ENCODE data around the gene ATG7.

Gene ATG7

GRCh38 chr3:11602239-11602840 is 330.1 kb downstream of the ATG7 start:
- peak overlapping the region; percentile 66 for H3K4me3 ChIP-seq (ENCODE audit: low read length)
- peaks cover 40% of the 10 kb centered on the region for H3F3A ChIP-seq (ENCODE audit: control insufficient read depth, insufficient read depth)
- H3K36me3 ChIP-seq (ENCODE audit: control insufficient read depth, low read length), result peaks cover 73% of the 10 kb centered on the region
- no peaks in the 10 kb centered on the region for H4K20me1 ChIP-seq (ENCODE audit: control insufficient read depth, insufficient read depth, low read depth, low read length)
- no peaks in the 10 kb centered on the region for H3K9me2 ChIP-seq (replicated peaks; ENCODE audit: control insufficient read depth, low read length)
- peak overlapping the region; percentile 82 for H3K4me2 ChIP-seq (ENCODE audit: low read length)
- H3K79me2 ChIP-seq (ENCODE audit: control insufficient read depth, low read length), result peaks cover 91% of the 10 kb centered on the region
- H3K27me3 ChIP-seq (ENCODE audit: control insufficient read depth, low read length), result no peaks in the 10 kb centered on the region
- H3K27ac ChIP-seq (ENCODE audit: low read depth, low read length), result peak overlapping the region; percentile 98
- TF ChIP-seq EZH2phosphoT487 (IDR thresholded peaks at IDR 0.05; ENCODE audit: borderline replicate concordance, low read length) (no peak), CTCF (IDR thresholded peaks at IDR 0.05; ENCODE audit: low read depth, low read length, poor library complexity, severe bottlenecking) (no peak)
- H3K4me1 ChIP-seq (ENCODE audit: control insufficient read depth, low read length), result peaks cover 94% of the 10 kb centered on the region
- peaks cover 8% of the 10 kb centered on the region; the same call in 1 of the 2 replicates for H3K9me3 ChIP-seq (ENCODE audit: control insufficient read depth, insufficient read depth, low read length)

- no peak for TF ChIP-seq EZH2phosphoT487 (IDR thresholded peaks at IDR 0.05; ENCODE audit: borderline replicate concordance, low read length)
- Histone ChIP-seq H3K4me3 (ENCODE audit: low read length) (peak overlapping the region; percentile 66), H3K9me3 (ENCODE audit: control insufficient read depth, insufficient read depth, low read length) (peaks cover 4% of the 10 kb centered on the region; the same call in 1 of the 2 replicates), H3K9me2 (replicated peaks; ENCODE audit: control insufficient read depth, low read length) (no peaks in the 10 kb centered on the region), H3K36me3 (ENCODE audit: control insufficient read depth, low read length) (peaks cover 72% of the 10 kb centered on the region), H3K4me1 (ENCODE audit: control insufficient read depth, low read length) (peaks cover 96% of the 10 kb centered on the region), H4K20me1 (ENCODE audit: control insufficient read depth, insufficient read depth, low read depth, low read length) (no peaks in the 10 kb centered on the region), H3F3A (ENCODE audit: control insufficient read depth, insufficient read depth) (peaks cover 44% of the 10 kb centered on the region), H3K4me2 (ENCODE audit: low read length) (peak overlapping the region; percentile 82), H3K27ac (ENCODE audit: low read depth, low read length) (peak overlapping the region; percentile 98), H3K79me2 (ENCODE audit: control insufficient read depth, low read length) (peaks cover 91% of the 10 kb centered on the region), H3K27me3 (ENCODE audit: control insufficient read depth, low read length) (no peaks in the 10 kb centered on the region)
These were observed 330.8 kb downstream of the ATG7 start for GRCh38 chr3:11602886-11603527.

GRCh38 chr3:11603628-11604027 is 331.4 kb downstream of the ATG7 start:
- Histone ChIP-seq H3K27ac (ENCODE audit: low read depth, low read length) (peak overlapping the region; percentile 98), H3F3A (ENCODE audit: control insufficient read depth, insufficient read depth) (peaks cover 44% of the 10 kb centered on the region), H3K9me2 (replicated peaks; ENCODE audit: control insufficient read depth, low read length) (no peaks in the 10 kb centered on the region), H3K79me2 (ENCODE audit: control insufficient read depth, low read length) (peaks cover 91% of the 10 kb centered on the region), H4K20me1 (ENCODE audit: control insufficient read depth, insufficient read depth, low read depth, low read length) (no peaks in the 10 kb centered on the region), H3K4me2 (ENCODE audit: low read length) (peak overlapping the region; percentile 82), H3K36me3 (ENCODE audit: control insufficient read depth, low read length) (peaks cover 66% of the 10 kb centered on the region), H3K4me1 (ENCODE audit: control insufficient read depth, low read length) (peaks cover 96% of the 10 kb centered on the region), H3K27me3 (ENCODE audit: control insufficient read depth, low read length) (no peaks in the 10 kb centered on the region), H3K4me3 (ENCODE audit: low read length) (peak overlapping the region; percentile 66), H3K9me3 (ENCODE audit: control insufficient read depth, insufficient read depth, low read length) (no peaks in the 10 kb centered on the region)
- TF ChIP-seq EZH2phosphoT487 (IDR thresholded peaks at IDR 0.05; ENCODE audit: borderline replicate concordance, low read length) (no peak), CTCF (IDR thresholded peaks at IDR 0.05; ENCODE audit: low read depth, low read length, poor library complexity, severe bottlenecking) (no peak)

Data from DOHH2 (cell line).